ENCODE measurements around the gene FAHD2B.
"Not testable (repeated sequence)": the region's sequence is repeated elsewhere in the genome, so short reads cannot be mapped to it uniquely, and the experiment has no call there.

GRCh38 chr2:97085093-97085492, 9.6 kb downstream of the FAHD2B start:
- TF ChIP-seq, protein P1, sequence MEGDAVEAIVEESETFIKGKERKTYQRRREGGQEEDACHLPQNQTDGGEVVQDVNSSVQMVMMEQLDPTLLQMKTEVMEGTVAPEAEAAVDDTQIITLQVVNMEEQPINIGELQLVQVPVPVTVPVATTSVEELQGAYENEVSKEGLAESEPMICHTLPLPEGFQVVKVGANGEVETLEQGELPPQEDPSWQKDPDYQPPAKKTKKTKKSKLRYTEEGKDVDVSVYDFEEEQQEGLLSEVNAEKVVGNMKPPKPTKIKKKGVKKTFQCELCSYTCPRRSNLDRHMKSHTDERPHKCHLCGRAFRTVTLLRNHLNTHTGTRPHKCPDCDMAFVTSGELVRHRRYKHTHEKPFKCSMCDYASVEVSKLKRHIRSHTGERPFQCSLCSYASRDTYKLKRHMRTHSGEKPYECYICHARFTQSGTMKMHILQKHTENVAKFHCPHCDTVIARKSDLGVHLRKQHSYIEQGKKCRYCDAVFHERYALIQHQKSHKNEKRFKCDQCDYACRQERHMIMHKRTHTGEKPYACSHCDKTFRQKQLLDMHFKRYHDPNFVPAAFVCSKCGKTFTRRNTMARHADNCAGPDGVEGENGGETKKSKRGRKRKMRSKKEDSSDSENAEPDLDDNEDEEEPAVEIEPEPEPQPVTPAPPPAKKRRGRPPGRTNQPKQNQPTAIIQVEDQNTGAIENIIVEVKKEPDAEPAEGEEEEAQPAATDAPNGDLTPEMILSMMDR (CRISPR knock-in tag; IDR thresholded peaks at IDR 0.05) = not testable (repeated sequence)
- TF ChIP-seq HIVEP1 (CRISPR knock-in tag; IDR thresholded peaks at IDR 0.05) = not testable (repeated sequence)

All from HepG2 (cell line).